GM21786 (cell line): ENCODE data around the gene NAPB.
"Not testable (repeated sequence)": the region's sequence is repeated elsewhere in the genome, so short reads cannot be mapped to it uniquely, and the experiment has no call there.

Experiments
- ATAC-seq: cut with Tn5 transposase; IDR thresholded peaks from one replicate; pipeline ENCODE4 v1.9.1; 2021; ENCODE audit not compliant: unreplicated experiment

Gene NAPB

GRCh38 chr20:23420943-23421931, at the start of gene NAPB:
Gene NAPB, minus strand, starts transcription at chr20:23421488. Its CDS starts 86 bp downstream, at chr20:23421402.
- ATAC-seq = peak; percentile 92

GRCh38 chr20:23466961-23467360, 45.7 kb upstream of the NAPB start:
- ATAC-seq = not testable (repeated sequence)

- ATAC-seq = no peak
These were observed 39.9 kb upstream of the NAPB start for GRCh38 chr20:23461180-23461579.

GRCh38 chr20:23459461-23460150, 38.3 kb upstream of the NAPB start:
- ATAC-seq = no peak

GRCh38 chr20:23456873-23457272, 35.6 kb upstream of the NAPB start:
- ATAC-seq = no peak

GRCh38 chr20:23456409-23456808, 35.1 kb upstream of the NAPB start:
- no peak for ATAC-seq

GRCh38 chr20:23455639-23456038, 34.4 kb upstream of the NAPB start:
- ATAC-seq = no peak

GRCh38 chr20:23454816-23455215, 33.5 kb upstream of the NAPB start:
- no peak for ATAC-seq

- ATAC-seq = no peak
These were observed 32.6 kb upstream of the NAPB start for GRCh38 chr20:23453549-23454543.

GRCh38 chr20:23452776-23453175, 31.5 kb upstream of the NAPB start, which contains the start of gene CST11:
Gene CST11, minus strand, starts transcription at chr20:23452876. Its CDS starts 65 bp downstream, at chr20:23452811.
- ATAC-seq = no peak

- no peak for ATAC-seq
These were observed 30.7 kb upstream of the NAPB start for GRCh38 chr20:23451956-23452487.

GRCh38 chr20:23450877-23451276, 29.6 kb upstream of the NAPB start:
- no peak for ATAC-seq

GRCh38 chr20:23449421-23449820, 28.1 kb upstream of the NAPB start:
- no peak for ATAC-seq

- ATAC-seq = no peak
These were observed 26.9 kb upstream of the NAPB start for GRCh38 chr20:23448167-23448566.

- peak; percentile 44 for ATAC-seq
These were observed 25.2 kb upstream of the NAPB start for GRCh38 chr20:23446505-23446904.

GRCh38 chr20:23445596-23446217, 24.4 kb upstream of the NAPB start:
- ATAC-seq = no peak

- no peak for ATAC-seq
These were observed 23.6 kb upstream of the NAPB start for GRCh38 chr20:23444859-23445258.

- ATAC-seq = no peak
These were observed 21.1 kb upstream of the NAPB start for GRCh38 chr20:23442436-23442835.

- peak; percentile 79 for ATAC-seq
These were observed 20.6 kb upstream of the NAPB start for GRCh38 chr20:23441850-23442313.

- no peak for ATAC-seq
These were observed 18.7 kb upstream of the NAPB start for GRCh38 chr20:23440004-23440403.
